Epithelial cell of esophagus (primary cell): ENCODE results near the gene YTHDC1.

Source experiments
- DNase-seq: peaks from one replicate; pipeline ENCODE4 v3.0.0; 2010; ENCODE audit warnings: low read depth
- H3K4me3 ChIP-seq: 2 replicates; pipeline ENCODE4 v1.5.1; 2011; ENCODE audit warnings: mild to moderate bottlenecking, low read length, control low read depth
- TF ChIP-seq, protein P1 (sequence below): IDR thresholded peaks from 2 replicates; pipeline ENCODE4 v1.5.1; 2011; ENCODE audit warnings: low read depth, mild to moderate bottlenecking, low read length, control low read depth, inconsistent platforms; ENCODE audit not compliant: insufficient read depth; ENCODE audit errors: missing control alignments

Gene YTHDC1

GRCh38 chr4:68360231-68360968 lies 10.5 kb upstream of the YTHDC1 start:
- H3K4me3 ChIP-seq, result no peak overlapping the region
- no peak for DNase-seq
- TF ChIP-seq, protein P1, sequence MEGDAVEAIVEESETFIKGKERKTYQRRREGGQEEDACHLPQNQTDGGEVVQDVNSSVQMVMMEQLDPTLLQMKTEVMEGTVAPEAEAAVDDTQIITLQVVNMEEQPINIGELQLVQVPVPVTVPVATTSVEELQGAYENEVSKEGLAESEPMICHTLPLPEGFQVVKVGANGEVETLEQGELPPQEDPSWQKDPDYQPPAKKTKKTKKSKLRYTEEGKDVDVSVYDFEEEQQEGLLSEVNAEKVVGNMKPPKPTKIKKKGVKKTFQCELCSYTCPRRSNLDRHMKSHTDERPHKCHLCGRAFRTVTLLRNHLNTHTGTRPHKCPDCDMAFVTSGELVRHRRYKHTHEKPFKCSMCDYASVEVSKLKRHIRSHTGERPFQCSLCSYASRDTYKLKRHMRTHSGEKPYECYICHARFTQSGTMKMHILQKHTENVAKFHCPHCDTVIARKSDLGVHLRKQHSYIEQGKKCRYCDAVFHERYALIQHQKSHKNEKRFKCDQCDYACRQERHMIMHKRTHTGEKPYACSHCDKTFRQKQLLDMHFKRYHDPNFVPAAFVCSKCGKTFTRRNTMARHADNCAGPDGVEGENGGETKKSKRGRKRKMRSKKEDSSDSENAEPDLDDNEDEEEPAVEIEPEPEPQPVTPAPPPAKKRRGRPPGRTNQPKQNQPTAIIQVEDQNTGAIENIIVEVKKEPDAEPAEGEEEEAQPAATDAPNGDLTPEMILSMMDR, result no peak

DNA sequence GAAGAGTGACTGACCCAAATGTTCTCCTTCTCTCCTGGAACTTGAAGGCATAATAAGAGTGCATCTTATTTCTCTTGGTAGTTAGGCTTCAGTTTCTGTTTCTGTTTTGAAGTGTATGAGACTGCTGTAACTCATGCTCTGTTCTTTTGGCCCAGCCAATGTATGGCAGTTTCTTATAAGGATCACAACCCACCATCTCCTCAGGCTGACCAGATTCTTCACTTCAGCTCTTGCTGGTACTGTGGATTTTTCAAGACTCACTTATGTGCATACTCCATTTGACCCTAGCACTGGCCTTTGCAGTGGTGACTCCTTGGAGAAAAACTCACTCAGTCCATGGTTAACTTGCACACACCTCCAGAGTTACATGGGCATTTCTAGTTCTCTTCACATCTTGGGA lies 9.6 kb upstream of the YTHDC1 start:
- H3K4me3 ChIP-seq, result no peak overlapping the region
- no peak for DNase-seq
- TF ChIP-seq, protein P1, result no peak

DNA sequence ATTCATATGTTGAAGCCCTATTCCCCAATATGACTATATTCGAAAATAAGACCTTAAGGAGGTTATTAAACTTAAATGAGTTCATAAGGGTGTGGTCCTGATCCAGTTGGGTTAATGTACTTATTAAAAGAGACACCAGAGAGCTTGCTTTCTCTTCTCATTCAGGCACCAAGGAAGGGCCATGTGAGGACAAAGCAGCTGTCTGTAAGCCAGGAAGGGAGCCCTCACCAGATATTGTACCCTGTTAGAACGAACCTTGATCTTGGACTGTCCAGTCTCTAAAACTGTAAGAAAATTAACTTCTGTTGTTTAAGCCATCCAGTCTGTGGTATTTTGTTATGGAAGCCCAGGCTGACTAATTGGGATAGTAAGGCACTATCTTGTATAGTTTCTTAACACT lies 9.1 kb upstream of the YTHDC1 start:
- no peak for DNase-seq
- TF ChIP-seq, protein P1, result no peak
- no peak overlapping the region for H3K4me3 ChIP-seq

DNA sequence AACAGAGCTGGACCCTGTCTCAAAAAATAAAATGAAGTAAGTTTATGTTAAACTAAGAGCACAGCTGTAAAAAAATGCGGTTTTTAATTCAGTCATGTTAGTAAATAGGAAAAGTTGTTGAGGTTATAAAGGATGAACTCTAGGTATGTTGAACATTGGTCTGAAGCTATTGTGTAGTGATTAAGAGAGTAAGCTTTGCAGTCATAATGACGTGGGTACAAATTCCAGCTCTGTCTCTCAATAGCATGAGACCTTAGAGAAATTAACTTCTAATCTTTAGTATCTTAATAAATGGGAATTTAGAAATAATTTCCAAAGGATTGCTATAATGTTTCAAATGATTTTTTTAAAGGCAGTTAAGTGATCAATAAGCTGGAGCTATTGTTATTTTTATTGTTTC lies 2.9 kb upstream of the YTHDC1 start:
- H3K4me3 ChIP-seq, result no peak overlapping the region
- TF ChIP-seq, protein P1, result no peak
- no peak for DNase-seq

DNA sequence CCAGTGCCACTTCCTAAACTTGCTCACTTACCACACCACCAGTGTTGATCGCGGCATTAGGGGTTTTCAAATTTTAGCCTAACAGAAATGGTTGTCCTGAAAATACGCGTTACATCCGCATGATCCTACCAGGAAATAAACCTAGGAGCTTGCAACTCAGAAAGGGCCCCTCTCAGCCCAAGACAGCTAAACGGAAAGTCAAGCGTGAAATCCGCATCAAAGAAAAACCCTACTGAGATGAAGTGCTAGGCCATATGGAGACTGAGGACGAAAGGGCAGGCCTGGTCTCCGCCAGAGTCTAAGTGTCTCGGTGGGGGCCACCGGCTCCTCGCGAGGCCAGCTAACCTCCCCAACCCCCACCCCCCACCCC lies 626 bp downstream of the YTHDC1 start:
- H3K4me3 ChIP-seq, result peak overlapping the region; percentile 93
- TF ChIP-seq, protein P1, result no peak
- peak; percentile 22 for DNase-seq

- peak overlapping the region; percentile 93 for H3K4me3 ChIP-seq
- DNase-seq, result no peak
- TF ChIP-seq, protein P1, result no peak
These were observed 1.3 kb downstream of the YTHDC1 start for GRCh38 chr4:68348577-68348976.

DNA sequence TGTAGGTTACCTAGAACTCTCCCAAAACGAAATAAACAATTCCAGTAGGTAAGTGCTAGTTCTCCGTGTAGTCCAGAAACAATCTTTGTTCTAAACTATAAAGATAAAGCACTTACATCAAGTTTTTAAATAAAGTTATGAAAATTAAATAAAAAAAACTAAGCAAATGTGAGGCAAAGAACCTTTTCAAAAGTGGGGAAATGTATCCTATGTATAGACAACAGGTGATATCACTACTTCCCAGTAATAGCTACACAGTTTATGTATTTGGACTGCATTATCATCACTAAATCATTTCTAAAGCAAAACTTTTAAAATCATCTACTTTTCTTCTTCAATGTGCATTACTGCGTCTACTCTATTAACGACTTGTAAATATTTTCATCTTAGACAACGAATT lies 2.0 kb downstream of the YTHDC1 start:
- DNase-seq, result no peak
- peak overlapping the region; percentile 93 for H3K4me3 ChIP-seq

More for the DNA sequence above, 2.0 kb downstream of the YTHDC1 start:
- TF ChIP-seq, protein P1, result no peak
